ENCODE data around the gene NHLH1. TPM values are rescaled to one million over a fixed set of nuclear protein-coding genes. Genes with fewer than 3 reads are reported as not detected.

Gene NHLH1
- total and polyA plus RNA-seq, 2 donors (not counting 3 experiments of a cell fraction or from before 2014, with no cell fraction given): 0.46 TPM

- H4K20me1 ChIP-seq (replicated peaks; ENCODE audit: control insufficient read depth, extremely low read depth, insufficient read depth, low read length): no peaks in the 10 kb centered on the region
- ChIA-PET POLR2A (no interaction called here), CTCF (no interaction called here)
- H3K9me1 ChIP-seq (replicated peaks; ENCODE audit: control insufficient read depth, extremely low read depth, insufficient read depth, low read length): no peaks in the 10 kb centered on the region
- H3K27ac ChIP-seq (ENCODE audit: insufficient read depth, low read depth, low read length): no peak overlapping the region
- no TSS peak for BruUV-seq (replicated peaks)
- H3K4me2 ChIP-seq (ENCODE audit: insufficient read depth, low read length): no peak overlapping the region
- no peak overlapping the region for H3K9ac ChIP-seq (replicated peaks; ENCODE audit: extremely low read depth, insufficient read depth, low read length)
- intact Hi-C loops (cut with micrococcal nuclease) (no loop called here), dilution Hi-C loops (cut with MboI; ENCODE audit: extremely low pct_ligation_motif_present, low sequenced_read_pairs) (no loop called here)
- H3K4me3 ChIP-seq (replicated peaks in 1 of 3; ENCODE audit: insufficient read depth in 1 of 3, low read depth in 1 of 3, low read length in 3 of 3): no peak overlapping the region
- H3K9me3 ChIP-seq (replicated peaks; ENCODE audit: control insufficient read depth, insufficient read depth, low read length): no peaks in the 10 kb centered on the region
- no peak for DNase-seq (ENCODE audit: low read depth, low spot score)
- H3K79me2 ChIP-seq (ENCODE audit: control insufficient read depth, insufficient read depth, low read length): no peaks in the 10 kb centered on the region
- no peaks in the 10 kb centered on the region for H3K4me1 ChIP-seq (ENCODE audit: control insufficient read depth, extremely low read depth, insufficient read depth, low read length)
- TF ChIP-seq MAX (IDR thresholded peaks at IDR 0.05; ENCODE audit: insufficient read depth, insufficient read length): no peak
- TF ChIP-seq FOS (IDR thresholded peaks at IDR 0.05; ENCODE audit: borderline replicate concordance, insufficient read depth, low read length): no peak
- TF ChIP-seq MYC (IDR thresholded peaks at IDR 0.05; ENCODE audit: low read depth, low read length): no peak
- FAIRE-seq: no peak
- H3K36me3 ChIP-seq (ENCODE audit: control insufficient read depth in 2 of 2, extremely low read depth in 1 of 2, insufficient read depth in 2 of 2, low read length in 2 of 2): no peaks in the 10 kb centered on the region
- no peak overlapping the region for H2AFZ ChIP-seq (ENCODE audit: low read depth, low read length)
- peaks cover 8 to 9% of the 10 kb centered on the region in 2 experiments for H3K27me3 ChIP-seq (ENCODE audit: control insufficient read depth in 2 of 2, insufficient read depth in 2 of 2, low read length in 2 of 2)
These were observed 55.0 kb downstream of the NHLH1 start for GRCh38 chr1:160421881-160422280.

Small RNA genes lying within 50 kb of the gene (small RNA-seq; reads per million reads assigned to genes)
- gene RF00019 (ENCODE audit: insufficient read depth, insufficient read length, low read depth, low replicate concordance) (not detected), gene RNU4-42P (ENCODE audit: insufficient read depth, insufficient read length, low read depth, low replicate concordance) (not detected)

Other genes with a start within 250 kb of the NHLH1 start
- not detected in 2 replicates for gene ATP1A4, start 215.5 kb upstream of the NHLH1 start, total RNA-seq
- gene ATP1A4, start 215.5 kb upstream of the NHLH1 start, polyA plus RNA-seq: not detected in 2 replicates
- not detected in 2 replicates for gene CASQ1, start 176.5 kb upstream of the NHLH1 start, total RNA-seq
- gene CASQ1, start 176.5 kb upstream of the NHLH1 start, polyA plus RNA-seq: not detected in 2 replicates
- gene PEA15, start 161.7 kb upstream of the NHLH1 start, total RNA-seq: 250 and 270 TPM in 2 replicates
- gene PEA15, start 161.7 kb upstream of the NHLH1 start, polyA plus RNA-seq: 304 and 336 TPM in 2 replicates
- gene DCAF8, start 104.5 kb upstream of the NHLH1 start, total RNA-seq: 99.9 and 106 TPM in 2 replicates
- gene DCAF8, start 104.5 kb upstream of the NHLH1 start, polyA plus RNA-seq: 85.5 and 87.9 TPM in 2 replicates
- 31.5 and 38.4 TPM in 2 replicates for gene PEX19, start 81.9 kb upstream of the NHLH1 start, total RNA-seq
- 22.8 and 24.4 TPM in 2 replicates for gene PEX19, start 81.9 kb upstream of the NHLH1 start, polyA plus RNA-seq
- gene COPA, start 23.8 kb upstream of the NHLH1 start, total RNA-seq: 167 and 185 TPM in 2 replicates
- 122 and 127 TPM in 2 replicates for gene COPA, start 23.8 kb upstream of the NHLH1 start, polyA plus RNA-seq
- 92.5 and 95.4 TPM in 2 replicates for gene NCSTN, start 23.7 kb upstream of the NHLH1 start, total RNA-seq
- gene NCSTN, start 23.7 kb upstream of the NHLH1 start, polyA plus RNA-seq: 199 and 254 TPM in 2 replicates
- gene VANGL2, start 33.5 kb downstream of the NHLH1 start, total RNA-seq: not detected in 2 replicates
- 0.01 TPM in 1 of 2 replicates, not detected in the other for gene VANGL2, start 33.5 kb downstream of the NHLH1 start, polyA plus RNA-seq
- not detected in 2 replicates for gene SLAMF6, start 156.2 kb downstream of the NHLH1 start, total RNA-seq
- not detected in 2 replicates for gene SLAMF6, start 156.2 kb downstream of the NHLH1 start, polyA plus RNA-seq
- not detected in 2 replicates for gene CD84, start 212.4 kb downstream of the NHLH1 start, total RNA-seq
- gene CD84, start 212.4 kb downstream of the NHLH1 start, polyA plus RNA-seq: not detected in 2 replicates

All from endothelial cell of umbilical vein (primary cell).